Muscle of leg (tissue), 11 donors: ENCODE measurements around the gene LRRC8C. TPM values are rescaled to one million over a fixed set of nuclear protein-coding genes. Genes with fewer than 3 reads are reported as not detected.

ENCODE experiments used
- DNase-seq: peaks from one replicate; pipeline ENCODE4 v3.0.0; 2013
- H3K27ac ChIP-seq: one replicate; pipeline ENCODE4 v1.5.1; 2013; ENCODE audit warnings: mild to moderate bottlenecking, low read length, control low read depth
- H3K27me3 ChIP-seq: one replicate; pipeline ENCODE4 v1.6.1; 2013; ENCODE audit warnings: low read length; ENCODE audit not compliant: control insufficient read depth, insufficient read depth
- H3K36me3 ChIP-seq: one replicate; pipeline ENCODE4 v1.6.1; 2013; ENCODE audit warnings: low read length; ENCODE audit not compliant: control insufficient read depth, insufficient read depth
- H3K4me1 ChIP-seq: one replicate; pipeline ENCODE4 v1.6.1; 2013; ENCODE audit warnings: low read length; ENCODE audit not compliant: control insufficient read depth, insufficient read depth
- H3K4me3 ChIP-seq: one replicate; pipeline ENCODE4 v1.5.1; 2013; ENCODE audit warnings: low read length, control low read depth
- H3K9me3 ChIP-seq: replicated peaks from 2 replicates; pipeline ENCODE4 v1.6.1; 2013; ENCODE audit warnings: low read depth, low read length; ENCODE audit not compliant: control insufficient read depth
- WGBS: methylation state at CpG from one replicate; pipeline ENCODE4 v1.1.5; 2013; ENCODE audit warnings: missing lambda C conversion rate; ENCODE audit not compliant: insufficient coverage; 5-methylcytosine and 5-hydroxymethylcytosine counted together
- polyA plus RNA-seq, 8 donors: library from polyadenylated mRNA; unstranded; fragments of 120-200 nt; gene quantifications; one replicate each; pipeline versions ENCODE4 v1.2.1 to v1.2.3, GENCODE V29; 2013; ENCODE audit warnings: inconsistent platforms in 1 of 8, low replicate concordance in 1 of 8; ENCODE audit not compliant: insufficient read length in 8 of 8, insufficient read depth in 1 of 8
- total RNA-seq: library from RNA; stranded (reverse); fragments of 120-200 nt; gene quantifications from one replicate; pipeline ENCODE4 v1.2.4, GENCODE V29; 2013

LRRC8C gene
- total and polyA plus RNA-seq, 9 donors: 5.3 to 11.2 (median 7.4) TPM

GRCh38 chr1:89686520-89686919 lies 53.6 kb downstream of the LRRC8C start:
- Histone ChIP-seq H3K36me3 (peaks cover 3% of the 10 kb centered on the region), H3K27ac (no peak overlapping the region), H3K4me1 (no peaks in the 10 kb centered on the region), H3K4me3 (no peak overlapping the region), H3K27me3 (no peaks in the 10 kb centered on the region), H3K9me3 (no peaks in the 10 kb centered on the region)
- WGBS: 80% methylated on average over 2 of the region's 5 CpGs
- DNase-seq: no peak

- DNase-seq: no peak
- H3K9me3 ChIP-seq: no peaks in the 10 kb centered on the region
- no peak overlapping the region for H3K27ac ChIP-seq
- no peak overlapping the region for H3K4me3 ChIP-seq
- H3K36me3 ChIP-seq: peaks cover 3% of the 10 kb centered on the region
- H3K4me1 ChIP-seq: no peaks in the 10 kb centered on the region
- no peaks in the 10 kb centered on the region for H3K27me3 ChIP-seq
These were observed 54.3 kb downstream of the LRRC8C start for GRCh38 chr1:89687254-89687653.

DNA sequence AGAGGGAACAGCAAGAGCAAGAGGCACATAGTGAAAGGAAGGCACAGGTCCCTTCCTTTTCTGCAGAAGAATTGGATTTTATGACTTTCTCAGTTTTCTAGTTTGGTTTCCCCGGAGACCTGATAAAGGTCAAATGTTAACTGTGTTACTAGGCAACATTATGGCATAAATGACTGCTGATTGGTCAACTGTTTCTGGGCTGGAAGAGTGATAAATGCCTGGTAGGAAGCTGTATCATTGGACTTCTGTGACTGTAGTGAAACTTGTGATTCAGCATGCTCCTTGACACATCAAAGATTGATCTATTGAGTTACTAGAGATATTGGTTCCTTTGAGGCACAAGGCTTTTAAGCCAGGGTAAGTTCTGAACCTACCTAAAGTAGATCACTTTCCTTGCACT lies 55.7 kb downstream of the LRRC8C start:
- no peak for DNase-seq
- H3K4me1 ChIP-seq: peaks cover 2% of the 10 kb centered on the region
- H3K27me3 ChIP-seq: no peaks in the 10 kb centered on the region
- H3K27ac ChIP-seq: no peak overlapping the region
- no peak overlapping the region for H3K4me3 ChIP-seq
- 44% methylated on average over 1 of the region's 1 CpG for WGBS
- no peaks in the 10 kb centered on the region for H3K9me3 ChIP-seq
- H3K36me3 ChIP-seq: peaks cover 3% of the 10 kb centered on the region

DNA sequence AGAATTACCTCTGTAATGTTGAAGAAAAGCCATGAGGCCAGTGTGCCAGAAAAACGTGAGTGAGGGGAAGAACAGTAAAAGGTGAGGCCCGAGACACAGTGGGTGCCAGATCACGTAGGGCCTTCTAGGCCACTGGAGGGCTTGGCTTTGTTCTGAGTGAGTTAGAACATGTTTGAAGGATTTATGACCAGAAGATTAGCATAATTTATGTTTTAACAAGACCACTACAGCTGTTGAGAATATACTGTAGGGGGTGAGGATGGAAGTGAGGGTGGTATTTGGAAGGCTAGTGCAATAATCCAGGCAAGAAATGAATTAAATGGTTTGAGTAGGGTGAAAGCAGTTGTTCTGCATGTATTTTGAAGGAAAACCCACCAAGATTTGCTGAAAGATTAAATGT lies 56.3 kb downstream of the LRRC8C start:
- H3K9me3 ChIP-seq: no peaks in the 10 kb centered on the region
- no peaks in the 10 kb centered on the region for H3K27me3 ChIP-seq
- peaks cover 3% of the 10 kb centered on the region for H3K36me3 ChIP-seq
- WGBS: 76% methylated on average over 3 of the region's 3 CpGs
- no peak overlapping the region for H3K27ac ChIP-seq
- DNase-seq: no peak
- H3K4me1 ChIP-seq: peaks cover 2% of the 10 kb centered on the region
- no peak overlapping the region for H3K4me3 ChIP-seq

DNA sequence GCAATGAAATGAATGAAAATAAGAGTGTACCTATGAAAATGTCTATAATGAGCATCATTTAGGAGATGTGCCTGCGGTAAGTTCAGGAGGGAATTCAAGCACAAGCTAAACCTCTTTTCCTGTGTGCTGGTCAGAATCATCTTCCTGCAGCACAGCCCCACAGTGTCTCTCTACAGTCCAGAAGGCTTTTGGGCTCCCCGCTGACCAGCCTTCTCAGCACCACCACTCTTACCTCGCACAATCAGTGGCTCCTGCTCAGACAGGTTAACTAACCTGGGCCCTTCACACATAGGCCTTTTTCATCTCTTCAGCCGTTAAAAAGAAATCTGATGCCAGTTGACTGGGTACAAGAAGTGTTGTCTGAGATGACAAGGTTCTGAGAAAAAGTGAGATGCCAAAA lies 57.7 kb downstream of the LRRC8C start:
- H3K4me1 ChIP-seq: peaks cover 2% of the 10 kb centered on the region
- WGBS: 93% methylated on average over 2 of the region's 4 CpGs
- no peak overlapping the region for H3K27ac ChIP-seq

GRCh38 chr1:89692601-89693521 lies 59.9 kb downstream of the LRRC8C start:
- Histone ChIP-seq H3K27ac (peak overlapping the region; percentile 75), H3K27me3 (no peaks in the 10 kb centered on the region), H3K36me3 (no peaks in the 10 kb centered on the region), H3K9me3 (no peaks in the 10 kb centered on the region), H3K4me1 (peaks cover 2% of the 10 kb centered on the region), H3K4me3 (no peak overlapping the region)
- peak; percentile 75 for DNase-seq
- WGBS: 83% methylated on average over 1 of the region's 4 CpGs

More for the DNA sequence above, 57.7 kb downstream of the LRRC8C start:
- H3K9me3 ChIP-seq: no peaks in the 10 kb centered on the region
- peaks cover 3% of the 10 kb centered on the region for H3K36me3 ChIP-seq
- H3K4me3 ChIP-seq: no peak overlapping the region
- no peaks in the 10 kb centered on the region for H3K27me3 ChIP-seq
- DNase-seq: no peak

GRCh38 chr1:89695847-89696246 lies 62.9 kb downstream of the LRRC8C start:
- no peak for DNase-seq
- Histone ChIP-seq H3K9me3 (no peaks in the 10 kb centered on the region), H3K4me3 (no peak overlapping the region), H3K27ac (no peak overlapping the region), H3K4me1 (peaks cover 2% of the 10 kb centered on the region), H3K27me3 (no peaks in the 10 kb centered on the region), H3K36me3 (no peaks in the 10 kb centered on the region)

DNA sequence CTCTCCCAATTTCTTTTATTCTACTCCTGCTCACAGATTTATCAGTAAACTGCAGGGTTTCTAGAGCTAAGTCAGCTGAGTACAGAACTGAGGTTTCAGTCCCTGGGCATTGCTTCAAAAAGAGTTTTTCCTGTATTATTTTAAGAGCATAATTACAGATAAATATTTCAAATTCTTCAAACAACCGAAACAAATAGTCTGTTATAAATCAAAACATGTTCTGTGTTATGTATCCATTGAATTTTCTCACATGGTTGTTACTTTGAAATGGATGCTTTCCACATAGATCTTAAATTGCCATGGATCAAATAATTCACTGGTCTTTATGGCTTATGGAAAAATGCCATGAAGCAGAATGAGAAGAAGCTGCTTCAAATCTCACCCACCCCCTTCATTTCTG lies 64.5 kb downstream of the LRRC8C start:
- no peak for DNase-seq
- Histone ChIP-seq H3K27me3 (no peaks in the 10 kb centered on the region), H3K27ac (no peak overlapping the region), H3K4me1 (peaks cover 2% of the 10 kb centered on the region), H3K36me3 (no peaks in the 10 kb centered on the region), H3K4me3 (no peak overlapping the region), H3K9me3 (no peaks in the 10 kb centered on the region)
- no CpG with 5 or more reads among the region's 1 CpG for WGBS

GRCh38 chr1:89698020-89698560 lies 65.2 kb downstream of the LRRC8C start:
- DNase-seq: peak; percentile 38
- Histone ChIP-seq H3K9me3 (no peaks in the 10 kb centered on the region), H3K4me3 (no peak overlapping the region), H3K27ac (no peak overlapping the region), H3K4me1 (no peaks in the 10 kb centered on the region), H3K27me3 (no peaks in the 10 kb centered on the region), H3K36me3 (no peaks in the 10 kb centered on the region)
- 0% methylated on average over 1 of the region's 3 CpGs for WGBS

- Histone ChIP-seq H3K36me3 (no peaks in the 10 kb centered on the region), H3K9me3 (no peaks in the 10 kb centered on the region), H3K27ac (no peak overlapping the region), H3K4me1 (no peaks in the 10 kb centered on the region), H3K27me3 (no peaks in the 10 kb centered on the region), H3K4me3 (no peak overlapping the region)
- DNase-seq: peak; percentile 41
- WGBS: no CpG with 5 or more reads among the region's 1 CpG
These were observed 65.7 kb downstream of the LRRC8C start for GRCh38 chr1:89698624-89699023.
